ENCODE data around the gene SZRD1.

DNA sequence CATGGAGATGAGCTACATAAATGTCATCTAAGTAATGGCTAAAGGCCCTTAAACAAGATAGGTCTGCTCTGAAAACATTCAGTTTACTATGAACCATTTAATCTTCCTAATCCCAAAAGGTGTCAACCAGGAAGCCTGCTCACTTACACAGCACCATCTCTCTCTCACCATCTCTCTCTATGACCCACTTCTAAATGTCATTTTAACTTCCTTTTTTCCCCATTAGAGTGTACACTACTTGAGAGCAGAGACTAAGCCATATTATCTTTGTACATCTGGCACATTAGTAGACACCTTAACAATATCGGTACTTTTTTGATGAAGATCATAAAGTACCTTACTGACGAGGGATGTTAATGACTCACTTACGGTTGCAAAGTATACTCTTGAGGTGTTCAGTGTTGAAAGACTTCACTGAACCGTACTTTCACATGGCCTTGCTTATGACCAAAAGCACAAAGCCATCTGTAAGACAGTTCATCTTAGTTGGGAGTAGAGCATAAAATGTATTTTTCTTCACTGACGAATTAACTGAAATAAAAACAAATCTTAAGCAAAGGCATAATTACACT, 40.1 kb upstream of the SZRD1 start:
- TF ChIP-seq, protein P1, sequence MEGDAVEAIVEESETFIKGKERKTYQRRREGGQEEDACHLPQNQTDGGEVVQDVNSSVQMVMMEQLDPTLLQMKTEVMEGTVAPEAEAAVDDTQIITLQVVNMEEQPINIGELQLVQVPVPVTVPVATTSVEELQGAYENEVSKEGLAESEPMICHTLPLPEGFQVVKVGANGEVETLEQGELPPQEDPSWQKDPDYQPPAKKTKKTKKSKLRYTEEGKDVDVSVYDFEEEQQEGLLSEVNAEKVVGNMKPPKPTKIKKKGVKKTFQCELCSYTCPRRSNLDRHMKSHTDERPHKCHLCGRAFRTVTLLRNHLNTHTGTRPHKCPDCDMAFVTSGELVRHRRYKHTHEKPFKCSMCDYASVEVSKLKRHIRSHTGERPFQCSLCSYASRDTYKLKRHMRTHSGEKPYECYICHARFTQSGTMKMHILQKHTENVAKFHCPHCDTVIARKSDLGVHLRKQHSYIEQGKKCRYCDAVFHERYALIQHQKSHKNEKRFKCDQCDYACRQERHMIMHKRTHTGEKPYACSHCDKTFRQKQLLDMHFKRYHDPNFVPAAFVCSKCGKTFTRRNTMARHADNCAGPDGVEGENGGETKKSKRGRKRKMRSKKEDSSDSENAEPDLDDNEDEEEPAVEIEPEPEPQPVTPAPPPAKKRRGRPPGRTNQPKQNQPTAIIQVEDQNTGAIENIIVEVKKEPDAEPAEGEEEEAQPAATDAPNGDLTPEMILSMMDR (IDR thresholded peaks at IDR 0.05; ENCODE audit: low read depth, low read length) = no peak
- TF ChIP-seq EZH2phosphoT487 (IDR thresholded peaks at IDR 0.05; ENCODE audit: low read depth) = no peak

Data from OCI-LY3 (cell line).